Measurements from ENCODE around the gene CKB.

Gene CKB

DNA sequence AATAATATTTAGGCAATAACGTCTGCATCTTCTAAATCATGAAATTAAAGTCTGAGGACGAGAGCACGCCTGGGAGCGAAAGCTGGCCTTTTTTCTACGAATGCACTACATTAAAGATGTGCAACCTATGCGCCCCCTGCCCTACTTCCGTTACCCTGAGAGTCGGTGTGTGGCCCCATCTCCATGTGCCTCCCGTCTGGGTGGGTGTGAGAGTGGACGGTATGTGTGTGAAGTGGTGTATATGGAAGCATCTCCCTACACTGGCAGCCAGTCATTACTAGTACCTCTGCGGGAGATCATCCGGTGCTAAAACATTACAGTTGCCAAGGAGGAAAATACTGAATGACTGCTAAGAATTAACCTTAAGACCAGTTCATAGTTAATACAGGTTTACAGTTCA, 19.3 kb downstream of the CKB start:
- no peak for ATAC-seq
- no peak for TF ChIP-seq ZC3H10 (CRISPR knock-in tag; IDR thresholded peaks at IDR 0.05)
- TF ChIP-seq, protein P1, sequence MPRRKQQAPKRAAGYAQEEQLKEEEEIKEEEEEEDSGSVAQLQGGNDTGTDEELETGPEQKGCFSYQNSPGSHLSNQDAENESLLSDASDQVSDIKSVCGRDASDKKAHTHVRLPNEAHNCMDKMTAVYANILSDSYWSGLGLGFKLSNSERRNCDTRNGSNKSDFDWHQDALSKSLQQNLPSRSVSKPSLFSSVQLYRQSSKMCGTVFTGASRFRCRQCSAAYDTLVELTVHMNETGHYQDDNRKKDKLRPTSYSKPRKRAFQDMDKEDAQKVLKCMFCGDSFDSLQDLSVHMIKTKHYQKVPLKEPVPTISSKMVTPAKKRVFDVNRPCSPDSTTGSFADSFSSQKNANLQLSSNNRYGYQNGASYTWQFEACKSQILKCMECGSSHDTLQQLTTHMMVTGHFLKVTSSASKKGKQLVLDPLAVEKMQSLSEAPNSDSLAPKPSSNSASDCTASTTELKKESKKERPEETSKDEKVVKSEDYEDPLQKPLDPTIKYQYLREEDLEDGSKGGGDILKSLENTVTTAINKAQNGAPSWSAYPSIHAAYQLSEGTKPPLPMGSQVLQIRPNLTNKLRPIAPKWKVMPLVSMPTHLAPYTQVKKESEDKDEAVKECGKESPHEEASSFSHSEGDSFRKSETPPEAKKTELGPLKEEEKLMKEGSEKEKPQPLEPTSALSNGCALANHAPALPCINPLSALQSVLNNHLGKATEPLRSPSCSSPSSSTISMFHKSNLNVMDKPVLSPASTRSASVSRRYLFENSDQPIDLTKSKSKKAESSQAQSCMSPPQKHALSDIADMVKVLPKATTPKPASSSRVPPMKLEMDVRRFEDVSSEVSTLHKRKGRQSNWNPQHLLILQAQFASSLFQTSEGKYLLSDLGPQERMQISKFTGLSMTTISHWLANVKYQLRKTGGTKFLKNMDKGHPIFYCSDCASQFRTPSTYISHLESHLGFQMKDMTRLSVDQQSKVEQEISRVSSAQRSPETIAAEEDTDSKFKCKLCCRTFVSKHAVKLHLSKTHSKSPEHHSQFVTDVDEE (CRISPR knock-in tag; IDR thresholded peaks at IDR 0.05) = no peak
- TF ChIP-seq ISL1 (CRISPR knock-in tag; IDR thresholded peaks at IDR 0.05) = no peak
- no peak for TF ChIP-seq OSR1 (CRISPR knock-in tag; IDR thresholded peaks at IDR 0.05)
- no peak for TF ChIP-seq ZNF565 (CRISPR knock-in tag; conservative IDR thresholded peaks at IDR 0.05; ENCODE audit: low read depth)
- TF ChIP-seq, protein P2, sequence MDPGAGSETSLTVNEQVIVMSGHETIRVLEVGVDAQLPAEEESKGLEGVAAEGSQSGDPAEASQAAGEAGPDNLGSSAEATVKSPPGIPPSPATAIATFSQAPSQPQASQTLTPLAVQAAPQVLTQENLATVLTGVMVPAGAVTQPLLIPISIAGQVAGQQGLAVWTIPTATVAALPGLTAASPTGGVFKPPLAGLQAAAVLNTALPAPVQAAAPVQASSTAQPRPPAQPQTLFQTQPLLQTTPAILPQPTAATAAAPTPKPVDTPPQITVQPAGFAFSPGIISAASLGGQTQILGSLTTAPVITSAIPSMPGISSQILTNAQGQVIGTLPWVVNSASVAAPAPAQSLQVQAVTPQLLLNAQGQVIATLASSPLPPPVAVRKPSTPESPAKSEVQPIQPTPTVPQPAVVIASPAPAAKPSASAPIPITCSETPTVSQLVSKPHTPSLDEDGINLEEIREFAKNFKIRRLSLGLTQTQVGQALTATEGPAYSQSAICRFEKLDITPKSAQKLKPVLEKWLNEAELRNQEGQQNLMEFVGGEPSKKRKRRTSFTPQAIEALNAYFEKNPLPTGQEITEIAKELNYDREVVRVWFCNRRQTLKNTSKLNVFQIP (CRISPR knock-in tag; IDR thresholded peaks at IDR 0.05; ENCODE audit: borderline replicate concordance, low read depth) = no peak
- TF ChIP-seq, protein P3, sequence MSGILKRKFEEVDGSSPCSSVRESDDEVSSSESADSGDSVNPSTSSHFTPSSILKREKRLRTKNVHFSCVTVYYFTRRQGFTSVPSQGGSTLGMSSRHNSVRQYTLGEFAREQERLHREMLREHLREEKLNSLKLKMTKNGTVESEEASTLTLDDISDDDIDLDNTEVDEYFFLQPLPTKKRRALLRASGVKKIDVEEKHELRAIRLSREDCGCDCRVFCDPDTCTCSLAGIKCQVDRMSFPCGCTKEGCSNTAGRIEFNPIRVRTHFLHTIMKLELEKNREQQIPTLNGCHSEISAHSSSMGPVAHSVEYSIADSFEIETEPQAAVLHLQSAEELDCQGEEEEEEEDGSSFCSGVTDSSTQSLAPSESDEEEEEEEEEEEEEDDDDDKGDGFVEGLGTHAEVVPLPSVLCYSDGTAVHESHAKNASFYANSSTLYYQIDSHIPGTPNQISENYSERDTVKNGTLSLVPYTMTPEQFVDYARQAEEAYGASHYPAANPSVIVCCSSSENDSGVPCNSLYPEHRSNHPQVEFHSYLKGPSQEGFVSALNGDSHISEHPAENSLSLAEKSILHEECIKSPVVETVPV (CRISPR knock-in tag; IDR thresholded peaks at IDR 0.05) = no peak
- TF ChIP-seq ARNTL (CRISPR knock-in tag; IDR thresholded peaks at IDR 0.05; ENCODE audit: borderline replicate concordance, low read depth) = no peak
- TF ChIP-seq ZFP30 (CRISPR knock-in tag; IDR thresholded peaks at IDR 0.05) = no peak
- TF ChIP-seq ZNF8 (CRISPR knock-in tag; IDR thresholded peaks at IDR 0.05) = no peak
- no peak for TF ChIP-seq PPARA (CRISPR knock-in tag; IDR thresholded peaks at IDR 0.05; ENCODE audit: borderline replicate concordance)
- no peak for TF ChIP-seq ZNF70 (CRISPR knock-in tag; IDR thresholded peaks at IDR 0.05)
- TF ChIP-seq BACH2 (CRISPR knock-in tag; IDR thresholded peaks at IDR 0.05; ENCODE audit: borderline replicate concordance) = no peak
- TF ChIP-seq, protein P4, sequence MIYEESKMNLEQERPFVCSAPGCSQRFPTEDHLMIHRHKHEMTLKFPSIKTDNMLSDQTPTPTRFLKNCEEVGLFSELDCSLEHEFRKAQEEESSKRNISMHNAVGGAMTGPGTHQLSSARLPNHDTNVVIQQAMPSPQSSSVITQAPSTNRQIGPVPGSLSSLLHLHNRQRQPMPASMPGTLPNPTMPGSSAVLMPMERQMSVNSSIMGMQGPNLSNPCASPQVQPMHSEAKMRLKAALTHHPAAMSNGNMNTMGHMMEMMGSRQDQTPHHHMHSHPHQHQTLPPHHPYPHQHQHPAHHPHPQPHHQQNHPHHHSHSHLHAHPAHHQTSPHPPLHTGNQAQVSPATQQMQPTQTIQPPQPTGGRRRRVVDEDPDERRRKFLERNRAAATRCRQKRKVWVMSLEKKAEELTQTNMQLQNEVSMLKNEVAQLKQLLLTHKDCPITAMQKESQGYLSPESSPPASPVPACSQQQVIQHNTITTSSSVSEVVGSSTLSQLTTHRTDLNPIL (CRISPR knock-in tag; IDR thresholded peaks at IDR 0.05; ENCODE audit: low read depth) = no peak

DNA sequence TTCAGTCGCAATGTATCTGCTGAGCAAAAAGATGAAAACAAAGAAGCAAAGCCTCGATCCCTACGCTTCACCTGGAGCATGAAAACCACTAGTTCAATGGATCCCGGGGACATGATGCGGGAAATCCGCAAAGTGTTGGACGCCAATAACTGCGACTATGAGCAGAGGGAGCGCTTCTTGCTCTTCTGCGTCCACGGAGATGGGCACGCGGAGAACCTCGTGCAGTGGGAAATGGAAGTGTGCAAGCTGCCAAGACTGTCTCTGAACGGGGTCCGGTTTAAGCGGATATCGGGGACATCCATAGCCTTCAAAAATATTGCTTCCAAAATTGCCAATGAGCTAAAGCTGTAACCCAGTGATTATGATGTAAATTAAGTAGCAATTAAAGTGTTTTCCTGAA, 19.8 kb downstream of the CKB start:
- no peak for ATAC-seq
- TF ChIP-seq ZFP3 (CRISPR knock-in tag; IDR thresholded peaks at IDR 0.05) = no peak
- TF ChIP-seq RARB (CRISPR knock-in tag; IDR thresholded peaks at IDR 0.05) = no peak
- no peak for TF ChIP-seq CSDC2 (CRISPR knock-in tag; IDR thresholded peaks at IDR 0.05)

DNA sequence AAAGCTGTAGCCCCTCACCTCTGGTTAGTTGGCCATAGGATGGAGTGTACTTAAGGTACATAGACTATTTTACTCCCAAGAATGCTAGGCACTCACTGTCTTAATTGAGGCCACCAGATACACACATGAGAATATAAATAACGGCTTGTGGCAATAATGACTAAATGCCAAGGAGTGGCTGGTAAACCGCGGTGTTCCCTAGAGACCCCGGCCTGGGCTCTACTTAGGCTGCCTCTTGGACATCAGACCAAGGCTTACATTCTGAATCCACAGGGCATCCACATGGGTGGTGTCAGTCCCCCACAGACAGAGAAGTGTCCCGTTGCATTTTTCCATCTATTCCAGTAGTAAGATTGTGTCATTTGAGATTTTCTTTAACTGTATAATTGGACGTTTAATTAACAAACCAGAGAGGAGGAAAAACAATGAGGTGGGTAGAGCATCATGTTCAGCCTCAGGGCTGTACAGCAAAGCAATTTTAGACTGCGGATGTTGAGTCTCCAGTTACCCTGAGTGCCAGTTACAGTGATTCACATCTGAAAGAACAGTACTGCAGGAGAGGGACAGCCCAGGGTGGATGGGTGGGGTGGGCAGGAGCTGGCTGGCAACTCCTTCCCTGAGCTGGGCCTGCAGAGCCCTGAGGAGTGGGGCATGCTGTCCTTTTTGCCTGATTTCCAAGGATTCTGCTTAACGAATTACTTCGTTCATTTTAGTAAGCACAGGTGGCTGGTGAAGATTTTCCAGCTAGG, 20.5 kb downstream of the CKB start:
- TF ChIP-seq, protein P4 (CRISPR knock-in tag; IDR thresholded peaks at IDR 0.05; ENCODE audit: low read depth) = no peak
- TF ChIP-seq ZNF8 (CRISPR knock-in tag; IDR thresholded peaks at IDR 0.05) (no peak), CSDC2 (CRISPR knock-in tag; IDR thresholded peaks at IDR 0.05) (no peak), RARB (CRISPR knock-in tag; IDR thresholded peaks at IDR 0.05) (no peak)
- ATAC-seq = no peak

DNA sequence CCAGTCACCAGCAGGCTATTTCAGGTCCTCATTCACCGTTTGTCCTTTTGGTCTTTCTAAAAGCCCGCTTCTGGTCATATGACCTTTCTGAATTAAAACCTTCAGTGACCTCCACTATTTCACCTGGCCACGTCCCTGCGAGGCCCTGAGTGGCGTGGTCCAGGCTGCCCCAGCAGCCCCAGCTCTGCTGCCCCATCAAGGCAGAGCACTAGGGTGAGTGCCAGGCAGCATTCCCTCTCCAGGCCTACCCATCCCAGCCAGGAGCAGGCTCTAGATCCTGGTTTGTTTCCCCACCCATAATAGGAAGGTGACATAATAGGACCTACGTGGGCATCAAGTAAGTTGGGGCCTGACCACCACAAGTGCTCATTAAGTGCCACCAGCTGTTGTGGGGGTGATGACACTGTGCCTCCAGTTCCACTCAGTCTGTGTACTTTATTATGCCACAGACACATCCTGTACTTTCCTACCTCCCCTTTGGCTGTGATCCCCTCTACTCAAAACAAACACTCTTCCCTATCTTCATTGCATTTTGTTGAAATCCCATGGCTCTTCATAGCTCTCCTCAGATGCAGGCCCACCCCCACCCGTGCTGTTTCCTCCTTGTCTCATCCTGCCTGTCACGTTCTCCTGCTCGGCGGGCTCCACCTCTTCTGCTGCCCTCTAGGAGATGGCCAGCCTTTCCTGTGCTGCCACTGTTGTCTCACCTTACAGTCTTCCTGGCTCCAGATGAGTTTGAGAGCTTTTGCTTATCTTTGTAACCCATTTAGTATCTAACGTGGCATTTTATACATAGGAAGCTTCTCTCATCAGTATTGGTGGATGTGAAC, 21.4 kb downstream of the CKB start:
- no peak for TF ChIP-seq ARNTL (CRISPR knock-in tag; IDR thresholded peaks at IDR 0.05; ENCODE audit: borderline replicate concordance, low read depth)
- no peak for TF ChIP-seq ESRRG (CRISPR knock-in tag; IDR thresholded peaks at IDR 0.05)
- TF ChIP-seq, protein P5, sequence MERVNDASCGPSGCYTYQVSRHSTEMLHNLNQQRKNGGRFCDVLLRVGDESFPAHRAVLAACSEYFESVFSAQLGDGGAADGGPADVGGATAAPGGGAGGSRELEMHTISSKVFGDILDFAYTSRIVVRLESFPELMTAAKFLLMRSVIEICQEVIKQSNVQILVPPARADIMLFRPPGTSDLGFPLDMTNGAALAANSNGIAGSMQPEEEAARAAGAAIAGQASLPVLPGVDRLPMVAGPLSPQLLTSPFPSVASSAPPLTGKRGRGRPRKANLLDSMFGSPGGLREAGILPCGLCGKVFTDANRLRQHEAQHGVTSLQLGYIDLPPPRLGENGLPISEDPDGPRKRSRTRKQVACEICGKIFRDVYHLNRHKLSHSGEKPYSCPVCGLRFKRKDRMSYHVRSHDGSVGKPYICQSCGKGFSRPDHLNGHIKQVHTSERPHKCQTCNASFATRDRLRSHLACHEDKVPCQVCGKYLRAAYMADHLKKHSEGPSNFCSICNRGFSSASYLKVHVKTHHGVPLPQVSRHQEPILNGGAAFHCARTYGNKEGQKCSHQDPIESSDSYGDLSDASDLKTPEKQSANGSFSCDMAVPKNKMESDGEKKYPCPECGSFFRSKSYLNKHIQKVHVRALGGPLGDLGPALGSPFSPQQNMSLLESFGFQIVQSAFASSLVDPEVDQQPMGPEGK (CRISPR knock-in tag; IDR thresholded peaks at IDR 0.05; ENCODE audit: borderline replicate concordance) = no peak
- no peak for TF ChIP-seq ZFP30 (CRISPR knock-in tag; IDR thresholded peaks at IDR 0.05)
- TF ChIP-seq ZFP3 (CRISPR knock-in tag; IDR thresholded peaks at IDR 0.05) = no peak
- ATAC-seq = no peak

Measured in SK-N-SH treated with all-trans-retinoic acid at 6 μM for 48 hours (cell line).